Adrenal gland (tissue), 12 donors: ENCODE measurements around the gene NFATC1. TPM values are rescaled to one million over a fixed set of nuclear protein-coding genes. Genes with fewer than 3 reads are reported as not detected.

Experiments
- DNase-seq, 7 donors: peaks; one replicate each; pipeline ENCODE4 v3.0.0-alpha.2; 2019 to 2020
- H3K27ac ChIP-seq, 5 donors: fragments of 200-600 bp; sonication (generic) in 4 of 5; 1 replicate in 3 of 5; 2 replicates in 2 of 5; pipeline versions ENCODE4 v1.5.1 to v1.8.0; 2016 to 2020; ENCODE audit warnings: mild to moderate bottlenecking in 1 of 5
- H3K27me3 ChIP-seq: fragments of 200-600 bp; 2 replicates; pipeline ENCODE4 v1.8.0; 2021
- H3K36me3 ChIP-seq, 2 donors: fragments of 200-600 bp; replicated peaks in 1 of 2; 1 replicate in 1 of 2; 2 replicates in 1 of 2; pipeline versions ENCODE4 v1.5.1 to v1.8.0; 2018 to 2022
- H3K4me1 ChIP-seq, 2 donors: fragments of 200-600 bp; replicated peaks in 1 of 2; 1 replicate in 1 of 2; 2 replicates in 1 of 2; pipeline versions ENCODE4 v1.5.1 to v1.8.0; 2018 to 2021
- H3K4me3 ChIP-seq, 4 donors: fragments of 200-600 bp; sonication (generic) in 3 of 4; one replicate each; pipeline ENCODE4 v1.5.1; 2016 to 2018
- H3K9me3 ChIP-seq, 3 donors: fragments of 200-600 bp; sonication (generic) in 1 of 3; replicated peaks in 1 of 3; 1 replicate in 2 of 3; 2 replicates in 1 of 3; pipeline versions ENCODE4 v1.5.1 to v1.8.0; 2016 to 2021
- POLR2A ChIP-seq, 2 donors: fragments of 450-650 bp; IDR thresholded peaks; one replicate each; pipeline ENCODE4 v1.6.1; 2017; ENCODE audit warnings: antibody characterized with exemption in 2 of 2, mild to moderate bottlenecking in 2 of 2, moderate library complexity in 1 of 2
- WGBS, 4 donors: extraction: QIAGEN DNeasy Blood & Tissue Kit in 2 of 4; methylation state at CpG; one replicate each; pipeline versions ENCODE4 v1.1.5 to v1.1.7; 2013 to 2017; 5-methylcytosine and 5-hydroxymethylcytosine counted together
- intact Hi-C, 2 donors: fragments of 100-400 bp; cut with DNase I; formaldehyde crosslinking; loops; one replicate each; pipeline versions ENCODE4 v1.14.1 to v1.15.0; 2022 to 2023
- polyA plus RNA-seq, 3 donors: library from polyadenylated mRNA; stranded (reverse); fragments of 200-250 nt in 2 of 3; fragments of 350-450 nt in 1 of 3; fragmentation: Illumina TruSeq in 1 of 3; extraction: RNeasy Lipid Tissue Mini Kit (QIAGEN cat#74804) in 1 of 3; gene quantifications; one replicate each; pipeline ENCODE4 v1.2.3, GENCODE V29; 2013 to 2014
- total RNA-seq, 9 donors: library from RNA; depleted of rRNA in 4 of 9; stranded (reverse); fragments of >200 nt in 4 of 9; fragments of 120-200 nt in 1 of 9; fragmentation: NEBNext Ultra II Directional in 1 of 9; extraction: Animal tissue kit (Norgen Biotek cat#: 25700) in 1 of 9; gene quantifications; one replicate each; pipeline versions ENCODE4 v1.1.0 to v1.2.4, GENCODE V29; 2013 to 2023
- TF ChIP-seq, protein P1 (sequence below), 6 experiments: fragments of 450-650 bp in 4 of 6; fragments of 200-600 bp in 2 of 6; sonication (generic) in 1 of 6; IDR thresholded peaks; 1 replicate in 5 of 6; 2 replicates in 1 of 6; pipeline versions ENCODE4 v1.5.1 to v1.8.0; 2016 to 2021; ENCODE audit warnings: antibody characterized with exemption in 6 of 6, mild to moderate bottlenecking in 2 of 6, moderate library complexity in 1 of 6
- donor health status: healthy with polysubstance abuse.
- donor health status: Bipolar disorder and iron deficiency.
- donor health status: DM: yes; HTN: yes; CAD: no.
- donor health status: DM: no; HTN: no; CAD: no.
- donor health status: DM: no; HTN: no; CAD: no.
- donor health status: DM: yes; HTN: yes; CAD: no.

Gene NFATC1
- total and polyA plus RNA-seq, 12 donors, result 0.50 to 20.9 (median 6.7) TPM

DNA sequence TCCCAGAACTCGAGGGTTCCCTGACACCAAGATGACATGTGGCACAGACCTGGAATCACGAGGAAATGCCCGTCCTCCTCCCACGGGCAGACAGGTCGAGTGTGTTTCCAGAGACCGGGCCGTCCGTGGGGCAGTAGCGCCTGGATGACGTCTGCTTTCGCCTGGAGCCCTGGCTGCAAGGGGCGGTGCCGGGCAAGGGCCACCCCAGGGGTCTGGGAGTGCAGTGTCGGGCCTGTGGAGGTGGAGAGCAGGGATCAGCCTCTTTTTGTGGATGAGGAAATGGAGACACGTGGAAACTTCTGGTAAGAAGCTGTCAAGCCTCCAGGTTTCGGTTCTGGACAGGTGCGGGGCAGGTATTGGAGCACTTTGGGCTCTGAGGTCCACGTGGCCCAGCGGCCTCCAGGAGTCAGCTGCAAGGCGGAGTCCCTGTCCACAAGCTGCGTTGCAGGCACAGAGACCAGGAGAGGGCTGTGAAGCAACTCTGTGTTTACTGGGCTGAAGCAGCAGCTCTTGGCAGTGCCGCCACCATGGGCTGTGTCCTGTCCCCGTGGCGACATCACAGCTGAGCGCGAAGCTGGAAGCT lies 25.6 kb downstream of the NFATC1 start:
- 82 to 100% (median 91%) methylated on average over 3 to 26 of the region's 26 CpGs for WGBS, 4 donors
- H3K9me3 ChIP-seq, result no peaks in the 10 kb centered on the region
- no peaks in the 10 kb centered on the region for H3K27me3 ChIP-seq
- H3K36me3 ChIP-seq, result no peaks in the 10 kb centered on the region
- no peak for TF ChIP-seq POLR2A (IDR thresholded peaks at IDR 0.05)
- TF ChIP-seq, protein P1, sequence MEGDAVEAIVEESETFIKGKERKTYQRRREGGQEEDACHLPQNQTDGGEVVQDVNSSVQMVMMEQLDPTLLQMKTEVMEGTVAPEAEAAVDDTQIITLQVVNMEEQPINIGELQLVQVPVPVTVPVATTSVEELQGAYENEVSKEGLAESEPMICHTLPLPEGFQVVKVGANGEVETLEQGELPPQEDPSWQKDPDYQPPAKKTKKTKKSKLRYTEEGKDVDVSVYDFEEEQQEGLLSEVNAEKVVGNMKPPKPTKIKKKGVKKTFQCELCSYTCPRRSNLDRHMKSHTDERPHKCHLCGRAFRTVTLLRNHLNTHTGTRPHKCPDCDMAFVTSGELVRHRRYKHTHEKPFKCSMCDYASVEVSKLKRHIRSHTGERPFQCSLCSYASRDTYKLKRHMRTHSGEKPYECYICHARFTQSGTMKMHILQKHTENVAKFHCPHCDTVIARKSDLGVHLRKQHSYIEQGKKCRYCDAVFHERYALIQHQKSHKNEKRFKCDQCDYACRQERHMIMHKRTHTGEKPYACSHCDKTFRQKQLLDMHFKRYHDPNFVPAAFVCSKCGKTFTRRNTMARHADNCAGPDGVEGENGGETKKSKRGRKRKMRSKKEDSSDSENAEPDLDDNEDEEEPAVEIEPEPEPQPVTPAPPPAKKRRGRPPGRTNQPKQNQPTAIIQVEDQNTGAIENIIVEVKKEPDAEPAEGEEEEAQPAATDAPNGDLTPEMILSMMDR (IDR thresholded peaks at IDR 0.05), result no peak
- peaks cover 0 to 16% of the 10 kb centered on the region in 2 donors for H3K4me1 ChIP-seq
- H3K4me3 ChIP-seq, result no peak overlapping the region
- H3K27ac ChIP-seq, result no peak overlapping the region
- intact Hi-C loops, result no loop called here
- no peak for DNase-seq

DNA sequence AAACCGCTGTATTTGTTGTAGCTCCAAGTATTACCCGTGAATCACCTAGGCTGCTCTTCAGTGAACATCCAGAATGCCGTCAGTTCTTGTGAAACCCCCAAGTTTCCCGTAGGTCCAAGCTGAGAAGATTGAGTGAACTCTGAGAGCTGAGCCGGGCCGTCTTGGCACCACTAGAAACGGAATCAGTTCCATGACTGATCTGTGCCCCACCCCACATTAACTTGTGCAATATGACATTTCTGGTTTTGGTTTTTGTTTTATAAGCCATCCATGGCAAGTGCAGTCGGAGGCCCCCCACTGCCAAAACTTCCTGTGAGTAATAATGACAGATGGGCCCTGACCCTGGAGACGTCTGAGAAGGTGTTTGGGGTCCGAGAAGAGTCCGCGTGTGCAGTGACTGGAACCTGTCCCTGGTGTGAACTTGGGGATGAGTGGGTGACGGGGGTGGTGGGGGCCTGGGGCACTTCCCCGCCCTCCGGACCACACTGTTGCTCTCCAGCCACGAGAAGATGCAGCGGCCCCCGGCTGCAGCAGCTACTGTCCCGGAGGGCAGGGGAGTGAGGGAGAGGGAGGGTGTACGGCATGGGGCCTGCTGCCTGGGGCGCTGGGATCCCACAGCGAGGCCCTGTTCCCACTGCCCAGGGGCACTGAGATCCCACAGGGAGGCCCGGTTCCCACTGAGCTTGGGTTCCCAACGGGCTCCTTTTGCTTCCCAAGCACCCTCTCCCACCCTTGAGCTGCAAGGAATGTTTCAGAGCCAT lies 26.5 kb downstream of the NFATC1 start:
- no peaks in the 10 kb centered on the region for H3K9me3 ChIP-seq
- WGBS, 4 donors, result 84 to 89% (median 86%) methylated on average over 20 to 24 of the region's 24 CpGs
- no peaks in the 10 kb centered on the region for H3K36me3 ChIP-seq
- H3K27ac ChIP-seq, result no peak overlapping the region
- TF ChIP-seq, protein P1 (IDR thresholded peaks at IDR 0.05), result no peak
- TF ChIP-seq POLR2A (IDR thresholded peaks at IDR 0.05), result no peak
- no peak for DNase-seq
- no peaks in the 10 kb centered on the region for H3K27me3 ChIP-seq
- intact Hi-C loops, result no loop called here
- peaks cover 0 to 16% of the 10 kb centered on the region in 2 donors for H3K4me1 ChIP-seq
- H3K4me3 ChIP-seq, result no peak overlapping the region

DNA sequence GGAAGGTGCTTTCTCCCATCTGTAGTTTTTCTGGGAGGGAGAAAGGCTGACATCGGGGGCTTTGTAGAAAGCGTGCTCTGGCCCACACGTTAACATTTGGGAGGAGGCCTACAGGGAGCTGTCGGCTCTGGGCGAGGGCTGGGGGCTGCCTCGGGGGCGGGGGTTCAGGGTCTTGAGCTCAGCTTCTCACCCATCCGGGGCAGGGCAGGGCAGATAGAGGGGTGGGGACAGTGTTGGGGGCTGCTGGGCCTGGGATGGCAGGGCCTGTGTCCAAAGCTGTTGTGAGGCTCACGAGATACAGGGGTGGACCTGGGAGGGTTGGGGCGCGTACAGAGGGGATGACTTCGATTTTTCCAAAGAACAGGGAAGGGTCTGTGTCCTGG lies 27.0 kb downstream of the NFATC1 start:
- TF ChIP-seq, protein P1 (IDR thresholded peaks at IDR 0.05), result no peak
- H3K36me3 ChIP-seq, result no peaks in the 10 kb centered on the region
- peak overlapping the region in 1 of 5 donors; percentile 72 for H3K27ac ChIP-seq
- intact Hi-C loops, result no loop called here
- WGBS, 4 donors, result 84 to 97% (median 90%) methylated on average over 9 to 12 of the region's 12 CpGs
- no peak overlapping the region for H3K4me3 ChIP-seq
- peaks cover 0 to 16% of the 10 kb centered on the region in 2 donors for H3K4me1 ChIP-seq
- no peak for DNase-seq
- no peaks in the 10 kb centered on the region for H3K9me3 ChIP-seq
- H3K27me3 ChIP-seq, result no peaks in the 10 kb centered on the region

DNA sequence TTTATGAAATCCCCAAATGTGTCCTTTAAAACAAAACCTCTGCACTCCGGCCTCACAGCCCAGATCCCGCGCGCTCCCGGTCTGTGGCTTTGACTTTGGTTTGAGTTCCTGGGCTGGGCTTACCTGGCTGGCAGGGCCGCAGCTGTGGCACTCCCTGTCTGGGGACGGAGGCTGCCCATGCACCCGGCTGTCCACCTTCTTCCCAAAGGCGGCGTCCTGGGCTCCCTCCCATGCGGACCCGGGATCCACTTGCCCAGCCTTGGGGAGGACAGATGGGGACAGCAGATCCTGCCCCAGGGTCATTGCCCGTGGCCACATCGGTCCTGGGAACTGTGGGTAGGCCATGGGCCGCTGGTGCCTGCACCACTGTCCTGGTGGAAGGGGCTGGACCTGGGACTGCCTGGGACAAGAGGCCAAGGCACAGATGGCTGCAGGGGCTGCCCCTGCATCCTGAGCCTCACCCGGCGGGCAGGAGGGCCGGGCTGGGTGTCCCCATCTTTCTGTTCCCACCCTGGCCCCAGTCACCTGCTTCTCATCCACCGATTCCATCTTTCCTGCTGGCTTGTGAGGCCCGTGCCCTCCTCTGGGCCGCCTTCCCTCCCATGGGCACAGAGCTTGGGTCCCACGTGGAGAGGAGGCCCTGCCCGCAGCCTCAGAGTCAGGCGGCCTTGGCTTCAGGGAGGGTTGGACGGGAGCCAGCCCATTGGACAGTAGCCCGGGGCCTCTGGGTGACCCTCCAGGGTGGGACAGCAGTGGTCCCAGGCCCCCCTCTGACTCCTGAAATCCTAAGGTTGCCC lies 27.7 kb downstream of the NFATC1 start:
- peaks cover 0 to 16% of the 10 kb centered on the region in 2 donors for H3K4me1 ChIP-seq
- no peak for DNase-seq
- WGBS, 4 donors, result 75 to 84% (median 81%) methylated on average over 8 to 26 of the region's 26 CpGs
- H3K27ac ChIP-seq, result peak overlapping the region in 2 of 5 donors; percentile 51 to 72
- no peaks in the 10 kb centered on the region for H3K36me3 ChIP-seq
- H3K9me3 ChIP-seq, result no peaks in the 10 kb centered on the region
- TF ChIP-seq POLR2A (IDR thresholded peaks at IDR 0.05), result no peak
- TF ChIP-seq, protein P1 (IDR thresholded peaks at IDR 0.05), result no peak
- H3K27me3 ChIP-seq, result no peaks in the 10 kb centered on the region
- intact Hi-C loops, result no loop called here
- H3K4me3 ChIP-seq, result no peak overlapping the region
